SKM-1 (cell line): ENCODE results near the gene SECTM1.

ENCODE experiments used
- DNase-seq: peaks from one replicate; lab custom pipeline; 2025; ENCODE audit not compliant: unreplicated experiment; lab: John Stamatoyannopoulos, UW

The SECTM1 gene

DNA sequence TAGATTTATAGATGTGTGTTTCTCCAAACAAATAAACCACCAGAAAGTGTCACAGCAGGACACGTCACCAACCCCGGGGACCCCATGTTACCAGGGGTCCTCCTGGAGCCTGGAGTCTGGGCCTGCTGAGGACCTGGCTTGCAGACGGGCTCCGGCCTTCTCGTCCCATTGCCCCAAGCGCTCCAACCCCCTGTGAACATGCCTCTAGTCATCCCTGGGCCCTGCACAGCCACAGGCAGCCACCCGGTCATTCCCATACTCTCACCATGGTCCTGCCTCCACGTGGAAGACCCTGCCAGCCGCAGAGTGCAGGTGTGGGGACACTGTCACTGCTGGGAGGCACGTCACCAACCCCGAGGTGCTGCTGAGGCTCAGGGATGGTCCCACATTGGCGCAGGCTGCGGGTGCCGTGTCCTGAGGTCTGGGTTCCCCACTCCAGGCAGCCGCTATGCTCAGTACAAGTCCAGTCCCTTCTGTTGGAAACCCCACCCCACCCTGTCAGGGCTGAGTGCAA, 4.5 kb downstream of the SECTM1 start:
- DNase-seq, result no peak

DNA sequence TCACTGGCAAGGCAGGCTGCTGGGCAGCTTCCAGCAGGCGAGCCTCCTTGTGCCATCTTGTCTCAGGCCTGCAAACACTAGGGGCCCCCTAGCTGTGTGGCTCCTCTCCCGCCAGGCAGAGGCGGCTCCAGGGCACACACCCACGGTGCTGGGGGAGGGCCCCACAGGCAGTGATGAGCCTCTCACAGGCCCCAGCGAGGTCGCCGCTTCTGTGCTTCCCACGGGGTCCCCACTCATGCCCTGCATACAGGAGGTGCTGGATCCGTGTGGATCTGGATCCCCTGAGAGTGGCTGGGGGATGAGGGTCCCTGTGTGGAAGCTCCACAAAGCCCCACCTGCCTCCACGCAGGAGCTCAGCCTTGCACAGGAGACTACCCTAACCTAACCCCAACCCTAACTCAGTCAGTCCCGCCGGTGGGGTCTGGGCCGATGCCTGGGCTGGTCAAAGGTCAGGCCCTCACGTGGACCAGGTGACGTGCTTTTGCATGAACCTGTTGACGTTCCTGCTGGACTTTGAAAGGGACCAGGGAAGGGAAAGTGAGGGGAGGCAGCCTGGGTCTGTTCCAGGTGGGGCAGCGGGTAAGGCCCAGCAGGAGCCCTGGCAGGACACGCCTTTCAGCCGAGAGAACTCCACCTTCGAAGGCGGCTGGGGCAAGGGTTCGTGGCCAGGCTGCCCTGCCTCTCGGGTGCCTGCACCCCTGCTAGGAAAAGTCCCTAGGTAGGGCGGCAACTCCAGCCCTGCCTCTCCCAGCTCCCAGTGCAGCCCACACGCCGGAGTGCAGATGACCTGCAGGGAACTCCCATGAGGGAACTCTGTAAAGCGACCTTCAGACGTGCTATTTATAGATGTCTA, 5.2 kb downstream of the SECTM1 start:
- no peak for DNase-seq

DNA sequence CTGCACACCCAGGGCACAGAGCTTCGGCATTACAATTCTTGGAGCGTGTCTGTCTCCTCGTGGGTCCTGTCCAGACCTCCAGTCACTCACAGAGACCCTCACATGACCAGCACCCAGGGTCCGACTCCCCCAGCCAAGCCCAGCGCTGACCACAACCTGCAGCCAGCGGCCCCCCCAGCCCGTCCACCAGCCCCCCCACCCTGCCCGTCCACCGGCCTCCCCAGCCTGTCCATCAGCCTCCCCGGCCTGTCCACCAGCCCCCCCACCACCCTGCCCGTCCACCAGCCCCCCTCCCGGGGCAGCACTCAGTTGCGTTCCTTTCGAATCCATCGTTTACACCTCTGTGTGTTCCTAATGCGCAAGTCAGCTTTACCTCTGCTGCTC, 5.8 kb downstream of the SECTM1 start:
- no peak for DNase-seq

DNA sequence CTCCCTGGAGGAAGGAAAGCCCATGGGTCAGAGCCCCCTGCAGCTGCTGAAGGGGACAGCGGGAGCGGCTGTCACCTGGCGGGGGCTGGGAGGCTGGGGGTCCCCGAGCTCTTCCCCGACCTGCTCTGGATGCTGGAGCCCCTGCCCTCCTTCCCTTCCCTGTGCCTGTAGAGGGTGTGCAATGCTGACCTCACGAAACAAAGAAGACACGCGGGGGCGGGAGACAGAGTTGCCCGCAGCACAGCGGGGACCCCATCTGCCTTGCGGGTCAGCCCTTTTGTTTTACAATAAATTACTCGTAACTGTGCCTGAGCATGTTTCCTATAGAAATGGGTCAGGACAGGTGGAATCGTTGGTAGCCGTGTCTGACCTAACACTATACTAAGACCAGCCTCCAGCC, 6.3 kb downstream of the SECTM1 start:
- no peak for DNase-seq

DNA sequence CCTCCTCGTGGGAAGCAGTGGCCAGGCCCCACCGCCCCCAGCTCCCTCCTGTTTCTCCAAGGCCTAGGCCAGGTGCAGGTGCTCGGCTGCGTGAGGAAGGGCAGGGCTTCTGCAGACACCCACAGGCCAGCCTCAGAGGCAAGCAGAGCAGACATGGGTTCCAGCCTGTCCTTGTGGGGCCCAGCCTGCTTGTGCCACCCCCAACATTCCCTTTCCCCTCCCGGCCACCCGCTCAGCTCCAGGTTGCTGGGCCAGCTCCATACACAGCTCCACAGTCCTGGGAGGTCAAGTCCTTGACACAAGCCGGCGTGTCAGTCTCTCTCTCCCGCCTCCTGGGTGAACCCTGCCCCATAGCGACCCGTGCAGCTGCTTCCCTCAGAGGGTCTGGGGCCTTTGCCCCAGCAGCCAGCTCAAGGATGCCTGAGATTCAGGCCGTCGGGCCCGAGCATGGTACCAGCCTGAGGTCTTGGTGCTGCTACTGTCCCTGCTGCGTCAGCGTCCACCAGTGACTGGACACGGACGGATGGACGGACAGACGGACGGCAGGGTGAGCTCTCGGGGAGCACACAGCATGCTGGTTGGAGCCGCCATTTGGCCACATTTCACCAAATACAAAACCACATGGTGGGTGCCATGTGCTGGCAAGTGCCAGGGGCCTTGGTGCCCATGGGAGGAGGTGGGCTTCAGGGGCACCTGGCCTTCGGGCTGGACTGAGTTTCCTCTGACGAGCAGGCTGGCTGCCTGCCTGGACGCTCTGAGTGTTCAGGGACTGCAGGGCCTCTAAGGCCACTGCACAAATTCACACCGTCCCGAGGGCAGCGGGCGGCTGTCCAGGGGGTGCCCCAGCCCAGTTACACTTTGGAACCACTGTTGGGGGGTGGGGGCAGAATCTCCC, 8.0 kb downstream of the SECTM1 start:
- DNase-seq, result no peak

DNA sequence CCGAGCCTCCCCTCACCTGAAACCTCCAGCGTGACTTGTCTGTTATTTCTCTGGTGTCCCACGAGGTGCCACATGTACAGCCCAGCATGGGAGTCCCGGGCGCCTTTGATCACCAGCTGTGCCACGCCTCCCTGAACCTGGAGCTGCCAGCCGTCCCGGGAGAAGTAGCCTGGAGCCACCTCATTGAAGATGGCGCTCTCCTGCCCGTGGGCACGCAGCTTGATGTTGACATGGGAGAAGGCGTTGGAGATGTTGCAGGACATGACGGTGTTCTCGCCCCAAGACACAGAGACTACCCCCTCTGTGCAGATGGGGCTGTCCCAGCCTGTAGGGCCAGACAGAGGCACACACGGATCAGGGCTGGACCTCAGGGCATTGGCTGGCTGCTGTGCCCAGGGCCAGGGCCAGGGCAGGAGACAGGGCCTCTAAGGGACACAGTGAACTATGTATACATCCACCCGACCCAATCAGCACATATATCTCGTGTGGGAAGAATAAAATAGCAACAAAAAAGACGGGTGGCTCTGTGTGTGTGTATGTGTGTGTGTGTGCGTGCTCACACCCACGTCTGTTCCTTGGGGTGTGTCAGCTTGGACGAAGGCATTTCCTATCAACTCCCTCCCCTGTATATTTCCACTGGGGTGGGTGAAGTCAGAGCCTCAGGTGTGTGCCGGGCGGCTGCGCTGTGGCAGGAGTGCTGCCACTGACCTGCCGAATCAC, 8.8 kb downstream of the SECTM1 start:
- DNase-seq, result no peak

DNA sequence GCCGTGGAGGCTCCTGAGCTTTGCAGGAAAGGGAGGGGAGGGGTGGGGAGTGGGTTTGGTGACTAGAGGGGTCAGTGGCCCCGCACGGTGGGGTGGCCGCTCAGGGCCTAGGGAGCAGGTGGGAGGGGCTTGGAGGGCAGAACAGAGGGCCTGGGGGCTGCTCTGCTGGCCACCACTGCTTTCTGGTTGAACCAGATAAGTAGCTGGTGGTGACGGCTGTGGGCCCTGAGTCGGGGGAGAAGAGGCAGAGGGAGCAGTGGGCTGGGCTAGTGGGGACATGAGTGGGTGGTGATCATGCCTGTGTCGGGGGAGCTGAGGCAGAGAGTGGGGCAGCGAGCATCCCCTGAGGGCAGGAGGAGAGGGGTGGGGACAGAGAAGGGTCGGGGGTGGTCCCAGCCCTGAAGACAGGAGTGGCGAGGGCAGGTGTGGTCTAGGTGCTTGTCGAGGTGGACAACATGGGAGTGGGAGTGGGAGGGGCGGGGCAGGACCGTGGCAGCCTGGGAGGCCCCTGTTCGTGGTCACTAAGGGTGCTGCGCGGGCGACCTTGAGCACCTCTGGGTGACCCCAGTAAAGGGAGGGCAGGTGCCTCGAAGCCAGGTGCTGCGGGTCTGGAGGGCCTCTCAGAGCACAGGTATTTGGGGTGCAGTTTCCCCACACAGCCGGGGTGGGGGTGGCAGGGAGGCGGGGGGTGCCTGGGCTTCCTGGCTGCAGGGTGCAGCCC, 9.9 kb downstream of the SECTM1 start:
- no peak for DNase-seq

DNA sequence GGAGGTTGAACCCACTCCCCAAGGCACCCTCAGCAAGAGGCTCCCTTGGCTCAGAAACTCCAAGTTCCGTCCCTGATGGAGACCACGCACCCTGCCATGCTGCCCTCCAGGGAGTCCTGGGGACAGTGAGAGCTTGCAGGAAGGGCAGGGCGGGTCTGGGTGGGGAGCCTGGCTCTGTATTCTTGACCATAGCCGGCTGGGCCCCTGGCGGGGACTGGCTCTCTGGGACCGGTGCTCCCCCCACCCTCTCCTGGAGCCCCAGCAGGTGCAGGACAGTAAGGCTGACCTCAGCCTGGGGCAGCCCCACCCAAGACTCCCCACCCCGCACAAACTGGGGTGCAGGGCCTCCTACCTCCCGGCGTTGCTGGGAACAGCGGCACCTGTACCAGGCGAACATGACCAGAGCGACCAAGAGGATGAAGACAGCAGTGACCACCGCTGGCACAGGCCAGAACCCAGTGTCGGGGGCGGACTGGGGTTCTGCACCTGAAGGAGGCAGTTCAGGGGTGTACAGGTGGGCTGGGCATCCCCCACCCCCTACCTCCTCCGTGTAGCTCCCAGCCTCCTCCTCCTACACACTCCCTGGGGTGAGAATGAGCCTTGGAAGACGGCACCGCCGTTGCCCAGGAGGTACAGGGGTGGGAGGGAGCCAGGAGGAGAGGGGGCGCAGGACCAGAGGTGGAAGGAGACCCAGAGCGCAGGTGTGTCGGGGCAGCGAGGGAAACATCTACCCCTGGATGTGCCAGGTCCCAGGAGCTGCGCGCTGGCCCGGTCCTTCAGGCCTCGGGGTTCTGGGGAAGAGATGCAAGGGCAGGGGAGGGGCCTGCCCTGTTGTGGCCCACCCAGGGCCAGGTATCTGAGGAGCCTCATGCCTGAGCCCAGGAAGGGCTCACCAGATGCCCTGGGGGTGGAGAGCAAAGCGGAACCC, 10.8 kb downstream of the SECTM1 start:
- DNase-seq, result no peak

GRCh38 chr17:82321947-82322466, 11.6 kb downstream of the SECTM1 start:
- no peak for DNase-seq

- DNase-seq, result no peak
These were observed 12.3 kb downstream of the SECTM1 start for GRCh38 chr17:82320956-82321927.

GRCh38 chr17:82320140-82320840, 13.3 kb downstream of the SECTM1 start:
- DNase-seq, result no peak

GRCh38 chr17:82319619-82320062, 13.9 kb downstream of the SECTM1 start:
- DNase-seq, result no peak

DNA sequence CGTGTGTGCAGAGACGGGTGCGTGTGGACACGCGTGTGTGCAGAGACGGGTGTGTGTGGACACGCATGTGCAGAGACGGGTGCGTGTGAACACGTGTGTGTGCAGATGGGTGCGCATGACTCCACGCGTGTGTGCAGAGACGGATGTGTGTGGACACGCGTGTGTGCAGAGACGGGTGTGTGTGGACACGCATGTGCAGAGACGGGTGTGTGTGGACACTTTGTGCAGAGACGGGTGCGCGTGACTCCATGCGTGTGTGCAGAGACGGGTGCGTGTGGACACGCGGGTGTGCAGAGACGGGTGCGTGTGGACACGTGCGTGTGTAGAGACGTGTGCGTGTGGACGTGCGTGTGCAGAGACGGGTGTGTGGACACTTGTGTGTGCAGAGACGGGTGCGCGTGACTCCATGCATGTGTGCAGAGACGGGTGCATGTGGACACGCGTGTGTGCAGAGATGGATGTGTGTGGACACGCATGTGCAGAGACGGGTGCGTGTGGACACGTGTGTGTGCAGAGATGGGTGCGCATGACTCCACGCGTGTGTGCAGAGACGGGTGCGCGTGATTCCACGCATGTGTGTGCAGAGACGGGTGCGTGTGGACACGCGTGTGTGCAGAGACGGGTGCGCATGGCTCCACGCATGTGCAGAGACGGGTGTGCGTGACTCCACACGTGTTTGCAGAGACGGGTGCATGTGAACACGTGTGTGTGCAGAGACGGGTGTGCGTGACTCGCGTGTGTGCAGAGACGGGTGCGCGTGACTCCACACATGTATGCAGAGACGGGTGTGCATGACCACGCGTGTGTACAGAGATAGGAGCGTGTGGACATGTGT, 14.6 kb downstream of the SECTM1 start:
- DNase-seq, result no peak

DNA sequence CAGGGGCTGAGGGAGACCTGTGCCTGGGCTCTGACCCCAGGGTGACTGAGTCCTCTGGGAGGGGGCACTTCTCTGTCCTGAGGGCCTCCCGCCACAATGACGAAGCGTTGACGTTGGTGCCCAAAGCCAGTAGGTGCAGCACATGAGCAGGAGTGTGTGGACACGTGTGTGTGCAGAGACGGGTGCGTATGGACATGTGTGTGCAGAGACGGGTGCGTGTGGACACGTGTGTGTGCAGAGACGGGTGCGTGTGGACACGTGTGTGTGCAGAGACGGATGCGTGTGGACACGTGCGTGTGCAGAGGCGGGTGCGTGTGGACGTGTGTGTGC, 15.4 kb downstream of the SECTM1 start:
- DNase-seq, result no peak

GRCh38 chr17:82317394-82318168, 16.0 kb downstream of the SECTM1 start, which contains the start of gene CD7:
CD7 (minus strand) TSS chr17:82317608; CDS start chr17:82317495, 113 bp downstream.
- DNase-seq, result no peak
